Nephron progenitor cell (in vitro differentiated cells): ENCODE measurements around the gene FAM78A.

Experiments
- DNase-seq: peaks from one replicate; pipeline ENCODE4 v3.0.0; 2021
- H3K27ac Mint-ChIP-seq: 2 replicates; pipeline ENCODE4 v1.8.0; 2021; ENCODE audit warnings: mild to moderate bottlenecking, moderate library complexity, mixed read lengths
- H3K27me3 Mint-ChIP-seq: 2 replicates; pipeline ENCODE4 v1.8.0; 2021; ENCODE audit warnings: mild to moderate bottlenecking, low read depth, mixed read lengths; ENCODE audit not compliant: poor library complexity
- H3K36me3 Mint-ChIP-seq: 2 replicates; pipeline ENCODE4 v1.8.0; 2021; ENCODE audit warnings: low read depth, mixed read lengths
- H3K4me1 Mint-ChIP-seq: 2 replicates; pipeline ENCODE4 v1.8.0; 2021; ENCODE audit warnings: mixed read lengths
- H3K4me3 Mint-ChIP-seq: 2 replicates; pipeline ENCODE4 v1.8.0; 2021; ENCODE audit warnings: mild to moderate bottlenecking, moderate library complexity, mixed read lengths
- H3K9me3 Mint-ChIP-seq: 2 replicates; pipeline ENCODE4 v1.8.0; 2021; ENCODE audit warnings: mild to moderate bottlenecking, moderate library complexity, mixed read lengths
- CTCF ChIP-seq: fragments of 200-600 bp; sonication (generic); IDR thresholded peaks from 2 replicates; pipeline ENCODE4 v1.5.0; 2021; ENCODE audit warnings: antibody characterized with exemption

FAM78A gene

DNA sequence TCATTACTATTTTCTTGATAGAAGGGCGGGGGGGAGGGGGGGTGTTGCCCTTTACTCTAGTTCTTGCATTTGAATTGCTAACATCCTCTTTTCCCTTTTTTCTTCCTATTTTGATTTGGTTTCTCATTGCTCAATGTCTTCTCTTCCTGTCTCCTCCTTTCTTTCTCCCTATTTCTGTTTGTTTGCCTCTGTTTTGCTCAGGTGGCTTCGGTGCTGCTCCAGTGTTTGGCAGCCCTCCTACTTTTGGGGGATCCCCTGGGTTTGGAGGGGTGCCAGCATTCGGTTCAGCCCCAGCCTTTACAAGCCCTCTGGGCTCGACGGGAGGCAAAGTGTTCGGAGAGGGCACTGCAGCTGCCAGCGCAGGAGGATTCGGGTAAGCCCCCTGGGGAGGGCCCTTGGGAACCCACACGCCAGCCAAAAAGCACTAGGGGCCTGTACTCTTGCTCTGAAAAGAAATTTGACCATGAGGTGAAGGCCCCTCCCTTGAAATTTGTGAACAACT is 48.3 kb downstream of the FAM78A start:
- Mint-ChIP-seq H3K27me3 (no peaks in the 10 kb centered on the region), H3K4me3 (no peak overlapping the region), H3K9me3 (no peaks in the 10 kb centered on the region), H3K27ac (peak overlapping the region; percentile 42), H3K36me3 (peaks cover 51% of the 10 kb centered on the region), H3K4me1 (peaks cover 35% of the 10 kb centered on the region)
- TF ChIP-seq CTCF, result no peak
- no peak for DNase-seq

GRCh38 chr9:131227112-131227958 is 49.0 kb downstream of the FAM78A start:
- Mint-ChIP-seq H3K27me3 (no peaks in the 10 kb centered on the region), H3K4me3 (no peak overlapping the region), H3K36me3 (peaks cover 56% of the 10 kb centered on the region), H3K4me1 (peaks cover 35% of the 10 kb centered on the region), H3K9me3 (no peaks in the 10 kb centered on the region), H3K27ac (peak overlapping the region; percentile 66)
- DNase-seq, result no peak
- no peak for TF ChIP-seq CTCF

GRCh38 chr9:131226226-131226625 is 50.1 kb downstream of the FAM78A start:
- peaks cover 46% of the 10 kb centered on the region for H3K36me3 Mint-ChIP-seq
- H3K4me1 Mint-ChIP-seq, result peaks cover 35% of the 10 kb centered on the region
- DNase-seq, result no peak
- no peak overlapping the region for H3K4me3 Mint-ChIP-seq
- H3K27ac Mint-ChIP-seq, result no peak overlapping the region
- no peaks in the 10 kb centered on the region for H3K9me3 Mint-ChIP-seq
- no peak for TF ChIP-seq CTCF
- no peaks in the 10 kb centered on the region for H3K27me3 Mint-ChIP-seq

DNA sequence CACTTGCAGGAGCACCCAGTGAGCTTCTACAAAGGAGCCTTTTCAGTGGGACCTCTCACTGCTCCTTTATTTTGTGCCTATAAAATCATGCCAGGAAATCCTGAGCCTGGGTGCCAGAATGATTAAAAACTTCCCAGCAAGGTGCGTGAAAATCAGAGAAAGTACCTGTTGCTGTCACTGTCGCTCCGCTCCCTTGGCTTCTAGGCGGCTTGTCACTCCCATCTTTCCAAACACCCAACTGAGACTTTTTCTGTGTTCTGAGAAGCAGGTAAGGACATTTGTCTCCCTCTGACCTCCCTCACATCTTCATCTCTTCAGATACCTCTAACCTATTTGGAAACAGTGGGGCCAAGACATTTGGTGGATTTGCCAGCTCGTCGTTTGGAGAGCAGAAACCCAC is 53.9 kb downstream of the FAM78A start:
- DNase-seq, result no peak
- Mint-ChIP-seq H3K4me1 (peaks cover 20% of the 10 kb centered on the region), H3K27me3 (no peaks in the 10 kb centered on the region)

DNA sequence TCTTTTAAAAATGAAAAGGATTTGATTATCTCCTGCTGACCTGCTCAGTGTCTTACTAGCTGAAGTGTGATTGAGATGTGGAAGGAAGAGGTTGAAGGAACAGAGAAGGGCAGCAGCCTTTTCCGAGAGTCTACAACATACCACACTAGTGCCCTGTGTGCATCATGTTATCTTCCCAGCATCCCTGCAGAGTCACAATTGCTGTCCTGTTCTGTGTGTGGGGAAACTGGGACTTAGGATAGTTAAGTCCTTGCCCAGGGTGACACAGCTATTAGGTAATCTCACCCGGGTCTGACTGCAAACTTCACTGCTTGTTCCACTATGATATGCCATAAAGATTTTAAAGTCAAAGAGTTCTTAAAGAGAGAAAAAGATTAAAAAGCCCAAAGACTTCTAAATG is 55.8 kb downstream of the FAM78A start:
- peaks cover 39% of the 10 kb centered on the region for H3K36me3 Mint-ChIP-seq
- peaks cover 2% of the 10 kb centered on the region for H3K4me1 Mint-ChIP-seq
- no peaks in the 10 kb centered on the region for H3K27me3 Mint-ChIP-seq
- no peak overlapping the region for H3K4me3 Mint-ChIP-seq
- DNase-seq, result no peak
- no peak for TF ChIP-seq CTCF
- H3K9me3 Mint-ChIP-seq, result no peaks in the 10 kb centered on the region
- H3K27ac Mint-ChIP-seq, result peak overlapping the region; percentile 20

More for the DNA sequence above, 53.9 kb downstream of the FAM78A start:
- H3K27ac Mint-ChIP-seq, result peak overlapping the region; percentile 82
- TF ChIP-seq CTCF, result no peak
- H3K4me3 Mint-ChIP-seq, result no peak overlapping the region
- no peaks in the 10 kb centered on the region for H3K9me3 Mint-ChIP-seq
- H3K36me3 Mint-ChIP-seq, result peaks cover 35% of the 10 kb centered on the region

DNA sequence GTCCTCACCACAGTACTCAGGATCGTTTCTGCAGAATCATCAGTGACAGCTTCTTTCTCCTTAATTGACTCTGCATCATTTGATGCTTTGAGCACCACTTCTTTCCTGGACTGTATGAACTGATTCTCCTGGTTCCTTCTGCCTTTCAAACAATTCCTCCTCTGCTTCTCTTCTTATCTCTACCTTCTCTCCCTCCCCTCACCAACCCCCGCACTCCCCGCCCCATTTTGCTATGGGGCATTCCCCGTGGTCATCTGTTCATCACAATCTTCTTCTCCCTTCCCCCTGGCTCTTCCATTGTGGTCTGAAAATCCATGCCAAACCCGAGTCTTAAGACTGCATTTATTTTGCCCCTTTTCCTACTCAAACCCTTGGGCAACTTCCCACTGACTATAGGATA is 57.9 kb downstream of the FAM78A start:
- no peaks in the 10 kb centered on the region for H3K9me3 Mint-ChIP-seq
- peaks cover 53% of the 10 kb centered on the region for H3K36me3 Mint-ChIP-seq
- H3K4me3 Mint-ChIP-seq, result no peak overlapping the region

More for the DNA sequence above, 57.9 kb downstream of the FAM78A start:
- Mint-ChIP-seq H3K4me1 (peaks cover 6% of the 10 kb centered on the region), H3K27ac (no peak overlapping the region), H3K27me3 (peaks cover 5% of the 10 kb centered on the region)
- DNase-seq, result no peak
- no peak for TF ChIP-seq CTCF
